Upper lobe of left lung (tissue), 4 donors: ENCODE results near the gene KATNAL2.

Source experiments
- CTCF ChIP-seq, 6 experiments: fragments of 450-650 bp in 4 of 6; fragments of 200-600 bp in 2 of 6; sonication (generic) in 2 of 6; IDR thresholded peaks; one replicate each; pipeline ENCODE4 v1.5.1; 2016 to 2019; ENCODE audit warnings: antibody characterized with exemption in 6 of 6
- POLR2A ChIP-seq, 4 donors: fragments of 450-650 bp; IDR thresholded peaks; one replicate each; pipeline ENCODE4 v1.5.1; 2016 to 2017; ENCODE audit warnings: antibody characterized with exemption in 4 of 4, mild to moderate bottlenecking in 2 of 4

DNA sequence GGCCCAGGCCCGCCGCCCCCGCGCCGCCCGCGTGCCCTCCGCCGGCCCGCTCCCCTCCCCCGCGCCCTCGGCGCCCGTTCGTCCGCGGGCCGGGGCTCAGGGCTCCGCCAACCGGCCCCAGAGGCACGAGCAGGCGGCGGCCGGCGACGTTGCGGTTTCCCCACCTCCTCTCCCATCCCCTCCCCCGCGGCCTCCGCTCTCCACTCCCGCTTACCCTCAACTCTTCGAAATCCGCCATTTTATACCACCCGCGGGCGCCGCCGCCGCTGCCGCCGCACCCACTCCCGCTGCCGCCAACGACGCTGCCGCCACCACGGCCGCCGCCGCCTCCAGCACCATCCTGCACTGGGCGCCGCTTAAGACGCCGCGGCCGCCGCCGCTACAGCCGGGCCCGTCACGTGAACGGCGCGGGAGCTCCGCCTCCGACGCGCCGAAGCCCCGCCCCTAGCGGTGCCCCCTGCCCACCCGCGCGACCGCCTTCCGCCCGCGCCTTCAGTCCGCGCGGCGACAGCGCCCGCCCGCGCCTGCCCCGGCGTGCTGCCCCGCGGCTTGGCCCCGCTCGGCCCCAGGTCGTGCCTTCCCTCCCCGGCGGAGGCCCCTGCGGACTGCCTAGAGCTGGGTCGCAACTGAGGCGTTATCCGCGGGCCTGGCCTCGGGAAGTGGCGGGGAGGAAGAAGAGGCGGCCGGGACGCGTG is at the start of gene KATNAL2, which contains the start of gene PIAS2:
- TF ChIP-seq POLR2A (IDR thresholded peaks at IDR 0.05) (peak in 3 of 4 donors; percentile 78 to 92 (median 85)), CTCF (IDR thresholded peaks at IDR 0.05) (peak in 3 of 6 experiments; percentile 33 to 53 (median 35))
